ENCODE measurements around the gene UVRAG.

The UVRAG gene

DNA sequence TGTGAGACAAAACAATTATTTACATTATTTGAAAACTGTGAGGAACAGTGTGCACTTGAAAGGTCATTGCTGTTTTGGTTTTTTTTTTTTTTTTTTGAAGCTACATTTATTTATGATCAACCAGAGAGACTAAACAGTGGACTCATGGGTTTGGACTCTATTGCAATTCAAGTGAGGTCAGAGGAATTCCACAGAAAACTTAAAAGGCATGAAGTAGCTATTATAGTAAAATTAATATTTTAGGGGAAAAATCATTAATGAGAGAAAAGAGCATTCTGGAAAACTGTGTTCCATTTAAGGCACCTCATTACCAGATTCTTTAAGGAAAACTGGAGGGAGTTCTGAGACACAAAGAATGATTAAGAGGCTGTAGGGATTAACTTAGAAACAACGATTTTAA lies 288.4 kb downstream of the UVRAG start (continued):
- TF ChIP-seq, protein P1, sequence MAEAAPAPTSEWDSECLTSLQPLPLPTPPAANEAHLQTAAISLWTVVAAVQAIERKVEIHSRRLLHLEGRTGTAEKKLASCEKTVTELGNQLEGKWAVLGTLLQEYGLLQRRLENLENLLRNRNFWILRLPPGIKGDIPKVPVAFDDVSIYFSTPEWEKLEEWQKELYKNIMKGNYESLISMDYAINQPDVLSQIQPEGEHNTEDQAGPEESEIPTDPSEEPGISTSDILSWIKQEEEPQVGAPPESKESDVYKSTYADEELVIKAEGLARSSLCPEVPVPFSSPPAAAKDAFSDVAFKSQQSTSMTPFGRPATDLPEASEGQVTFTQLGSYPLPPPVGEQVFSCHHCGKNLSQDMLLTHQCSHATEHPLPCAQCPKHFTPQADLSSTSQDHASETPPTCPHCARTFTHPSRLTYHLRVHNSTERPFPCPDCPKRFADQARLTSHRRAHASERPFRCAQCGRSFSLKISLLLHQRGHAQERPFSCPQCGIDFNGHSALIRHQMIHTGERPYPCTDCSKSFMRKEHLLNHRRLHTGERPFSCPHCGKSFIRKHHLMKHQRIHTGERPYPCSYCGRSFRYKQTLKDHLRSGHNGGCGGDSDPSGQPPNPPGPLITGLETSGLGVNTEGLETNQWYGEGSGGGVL (tag by site-specific recombination; IDR thresholded peaks at IDR 0.05) = no peak
- TF ChIP-seq ZNF658 (tag by site-specific recombination; IDR thresholded peaks at IDR 0.05) (no peak), OSR2 (tag by site-specific recombination; IDR thresholded peaks at IDR 0.05) (no peak)
- TF ChIP-seq, protein P2, sequence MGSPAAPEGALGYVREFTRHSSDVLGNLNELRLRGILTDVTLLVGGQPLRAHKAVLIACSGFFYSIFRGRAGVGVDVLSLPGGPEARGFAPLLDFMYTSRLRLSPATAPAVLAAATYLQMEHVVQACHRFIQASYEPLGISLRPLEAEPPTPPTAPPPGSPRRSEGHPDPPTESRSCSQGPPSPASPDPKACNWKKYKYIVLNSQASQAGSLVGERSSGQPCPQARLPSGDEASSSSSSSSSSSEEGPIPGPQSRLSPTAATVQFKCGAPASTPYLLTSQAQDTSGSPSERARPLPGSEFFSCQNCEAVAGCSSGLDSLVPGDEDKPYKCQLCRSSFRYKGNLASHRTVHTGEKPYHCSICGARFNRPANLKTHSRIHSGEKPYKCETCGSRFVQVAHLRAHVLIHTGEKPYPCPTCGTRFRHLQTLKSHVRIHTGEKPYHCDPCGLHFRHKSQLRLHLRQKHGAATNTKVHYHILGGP (tag by site-specific recombination; IDR thresholded peaks at IDR 0.05) = no peak

DNA sequence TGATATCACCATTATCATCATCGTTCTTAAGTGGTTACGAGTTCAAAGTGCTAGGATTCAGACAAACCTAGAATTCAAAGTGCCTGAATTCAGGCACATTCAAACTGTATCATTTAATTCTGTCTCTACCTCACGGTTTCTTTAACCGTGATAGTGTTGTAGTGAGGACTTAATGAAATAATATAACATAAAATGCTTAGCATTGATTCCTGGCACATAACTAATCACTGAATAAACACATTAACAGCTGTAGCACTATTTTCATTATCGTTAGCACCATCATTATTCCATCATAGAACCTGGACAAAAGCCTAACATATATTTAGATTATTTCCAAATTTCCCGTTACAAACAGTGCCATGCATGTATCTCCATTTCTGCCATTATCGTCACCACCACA lies 289.3 kb downstream of the UVRAG start:
- ChIA-PET CTCF (no interaction called here), POLR2A (interaction anchor here (0.5 kb wide), 1 partner anchor 209 kb away, joined by 5 read pairs; no protein-coding TSS in a partner anchor)
- TF ChIP-seq ZNF335 (tag by site-specific recombination; conservative IDR thresholded peaks at IDR 0.05) = no peak
- no peak for TF ChIP-seq ZIC2 (tag by site-specific recombination; IDR thresholded peaks at IDR 0.05)
- no peak for TF ChIP-seq ZNF132 (tag by site-specific recombination; IDR thresholded peaks at IDR 0.05; ENCODE audit: borderline replicate concordance)
- Histone ChIP-seq H3K27ac (ENCODE audit: extremely low read depth, low read depth, low read length) (no peak overlapping the region), H3K36me3 (ENCODE audit: control insufficient read depth in 2 of 2, insufficient read depth in 1 of 2, low read length in 2 of 2) (no peaks in the 10 kb centered on the region), H3K4me1 (ENCODE audit: control insufficient read depth, insufficient read depth, low read length) (no peaks in the 10 kb centered on the region), H3K4me3 (ENCODE audit: low read depth, low read length) (no peak overlapping the region), H3K9me3 (ENCODE audit: control insufficient read depth, insufficient read depth, low read depth, low read length) (no peaks in the 10 kb centered on the region)

DNA sequence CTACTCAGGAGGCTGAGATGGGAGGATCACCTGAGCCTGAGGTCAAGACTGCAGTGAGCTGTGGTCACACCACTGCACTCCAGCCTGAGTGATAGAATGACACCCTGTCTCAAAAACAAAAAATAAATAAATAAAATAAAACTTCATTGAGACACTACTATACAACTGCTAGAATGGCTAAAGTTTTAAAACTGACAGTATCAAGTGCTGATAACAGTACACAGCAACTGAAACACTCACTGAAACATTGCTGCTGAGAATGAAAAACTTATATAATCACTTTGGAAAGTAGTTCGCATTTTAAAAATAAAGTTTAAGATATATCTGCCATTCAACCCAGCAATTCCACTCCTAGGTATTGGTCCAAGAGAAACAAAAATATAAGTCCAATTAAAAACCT lies 290.6 kb downstream of the UVRAG start:
- Histone ChIP-seq H3K4me1 (ENCODE audit: control insufficient read depth, insufficient read depth, low read length) (no peaks in the 10 kb centered on the region), H3K9me3 (ENCODE audit: control insufficient read depth, insufficient read depth, low read depth, low read length) (no peaks in the 10 kb centered on the region), H3K27ac (ENCODE audit: extremely low read depth, low read depth, low read length) (no peak overlapping the region), H3K4me3 (ENCODE audit: low read depth, low read length) (no peak overlapping the region), H3K36me3 (ENCODE audit: control insufficient read depth in 2 of 2, insufficient read depth in 1 of 2, low read length in 2 of 2) (no peaks in the 10 kb centered on the region)
- ChIA-PET CTCF (interaction anchor here (0.6 to 0.7 kb wide), 2 partner anchors 51 to 223 kb away, joined by 3 to 7 read pairs; no protein-coding TSS in a partner anchor), POLR2A (no interaction called here)
- no peak for TF ChIP-seq ZNF521 (tag by site-specific recombination; IDR thresholded peaks at IDR 0.05)
- TF ChIP-seq TRIM28 (IDR thresholded peaks at IDR 0.05; ENCODE audit: borderline replicate concordance, low read length) = no peak
- TF ChIP-seq, protein P3, sequence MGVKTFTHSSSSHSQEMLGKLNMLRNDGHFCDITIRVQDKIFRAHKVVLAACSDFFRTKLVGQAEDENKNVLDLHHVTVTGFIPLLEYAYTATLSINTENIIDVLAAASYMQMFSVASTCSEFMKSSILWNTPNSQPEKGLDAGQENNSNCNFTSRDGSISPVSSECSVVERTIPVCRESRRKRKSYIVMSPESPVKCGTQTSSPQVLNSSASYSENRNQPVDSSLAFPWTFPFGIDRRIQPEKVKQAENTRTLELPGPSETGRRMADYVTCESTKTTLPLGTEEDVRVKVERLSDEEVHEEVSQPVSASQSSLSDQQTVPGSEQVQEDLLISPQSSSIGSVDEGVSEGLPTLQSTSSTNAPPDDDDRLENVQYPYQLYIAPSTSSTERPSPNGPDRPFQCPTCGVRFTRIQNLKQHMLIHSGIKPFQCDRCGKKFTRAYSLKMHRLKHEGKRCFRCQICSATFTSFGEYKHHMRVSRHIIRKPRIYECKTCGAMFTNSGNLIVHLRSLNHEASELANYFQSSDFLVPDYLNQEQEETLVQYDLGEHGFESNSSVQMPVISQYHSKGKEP (tag by site-specific recombination; IDR thresholded peaks at IDR 0.05) = no peak
- TF ChIP-seq ZNF404 (tag by site-specific recombination; IDR thresholded peaks at IDR 0.05) = no peak
- TF ChIP-seq ZNF391 (tag by site-specific recombination; IDR thresholded peaks at IDR 0.05; ENCODE audit: borderline replicate concordance, low read depth) = no peak
- TF ChIP-seq ZNF223 (tag by site-specific recombination; IDR thresholded peaks at IDR 0.05) = no peak
- TF ChIP-seq ZNF121 (tag by site-specific recombination; IDR thresholded peaks at IDR 0.05) = no peak
- TF ChIP-seq ZNF48 (tag by site-specific recombination; IDR thresholded peaks at IDR 0.05) = no peak
- TF ChIP-seq ZNF785 (tag by site-specific recombination; IDR thresholded peaks at IDR 0.05) = no peak
- TF ChIP-seq EGR2 (tag by site-specific recombination; IDR thresholded peaks at IDR 0.05; ENCODE audit: low read depth) = no peak
- TF ChIP-seq ZNF670 (tag by site-specific recombination; IDR thresholded peaks at IDR 0.05; ENCODE audit: low read depth) = no peak
- no peak for TF ChIP-seq KLF8 (tag by site-specific recombination; IDR thresholded peaks at IDR 0.05)
- no peak for TF ChIP-seq OSR2 (tag by site-specific recombination; IDR thresholded peaks at IDR 0.05)
- TF ChIP-seq, protein P4, sequence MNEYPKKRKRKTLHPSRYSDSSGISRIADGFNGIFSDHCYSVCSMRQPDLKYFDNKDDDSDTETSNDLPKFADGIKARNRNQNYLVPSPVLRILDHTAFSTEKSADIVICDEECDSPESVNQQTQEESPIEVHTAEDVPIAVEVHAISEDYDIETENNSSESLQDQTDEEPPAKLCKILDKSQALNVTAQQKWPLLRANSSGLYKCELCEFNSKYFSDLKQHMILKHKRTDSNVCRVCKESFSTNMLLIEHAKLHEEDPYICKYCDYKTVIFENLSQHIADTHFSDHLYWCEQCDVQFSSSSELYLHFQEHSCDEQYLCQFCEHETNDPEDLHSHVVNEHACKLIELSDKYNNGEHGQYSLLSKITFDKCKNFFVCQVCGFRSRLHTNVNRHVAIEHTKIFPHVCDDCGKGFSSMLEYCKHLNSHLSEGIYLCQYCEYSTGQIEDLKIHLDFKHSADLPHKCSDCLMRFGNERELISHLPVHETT (tag by site-specific recombination; IDR thresholded peaks at IDR 0.05) = no peak
- no peak for TF ChIP-seq ZNF202 (tag by site-specific recombination; IDR thresholded peaks at IDR 0.05; ENCODE audit: borderline replicate concordance)
- TF ChIP-seq ZSCAN16 (tag by site-specific recombination; IDR thresholded peaks at IDR 0.05) = no peak
- TF ChIP-seq, protein P5, sequence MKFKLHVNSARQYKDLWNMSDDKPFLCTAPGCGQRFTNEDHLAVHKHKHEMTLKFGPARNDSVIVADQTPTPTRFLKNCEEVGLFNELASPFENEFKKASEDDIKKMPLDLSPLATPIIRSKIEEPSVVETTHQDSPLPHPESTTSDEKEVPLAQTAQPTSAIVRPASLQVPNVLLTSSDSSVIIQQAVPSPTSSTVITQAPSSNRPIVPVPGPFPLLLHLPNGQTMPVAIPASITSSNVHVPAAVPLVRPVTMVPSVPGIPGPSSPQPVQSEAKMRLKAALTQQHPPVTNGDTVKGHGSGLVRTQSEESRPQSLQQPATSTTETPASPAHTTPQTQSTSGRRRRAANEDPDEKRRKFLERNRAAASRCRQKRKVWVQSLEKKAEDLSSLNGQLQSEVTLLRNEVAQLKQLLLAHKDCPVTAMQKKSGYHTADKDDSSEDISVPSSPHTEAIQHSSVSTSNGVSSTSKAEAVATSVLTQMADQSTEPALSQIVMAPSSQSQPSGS (tag by site-specific recombination; IDR thresholded peaks at IDR 0.05; ENCODE audit: low read depth) = no peak
- no peak for TF ChIP-seq MZF1 (tag by site-specific recombination; IDR thresholded peaks at IDR 0.05; ENCODE audit: borderline replicate concordance)

Measured in HEK293 (cell line).